HG03521 (cell line): ENCODE measurements around the gene KIRREL2.

Source experiments
- ATAC-seq: cut with Tn5 transposase; IDR thresholded peaks from one replicate; pipeline ENCODE4 v1.9.1; 2021; ENCODE audit warnings: mild to moderate bottlenecking, moderate library complexity; ENCODE audit not compliant: unreplicated experiment

KIRREL2 gene

GRCh38 chr19:35913589-35913988 is 56.9 kb downstream of the KIRREL2 start:
- no peak for ATAC-seq

DNA sequence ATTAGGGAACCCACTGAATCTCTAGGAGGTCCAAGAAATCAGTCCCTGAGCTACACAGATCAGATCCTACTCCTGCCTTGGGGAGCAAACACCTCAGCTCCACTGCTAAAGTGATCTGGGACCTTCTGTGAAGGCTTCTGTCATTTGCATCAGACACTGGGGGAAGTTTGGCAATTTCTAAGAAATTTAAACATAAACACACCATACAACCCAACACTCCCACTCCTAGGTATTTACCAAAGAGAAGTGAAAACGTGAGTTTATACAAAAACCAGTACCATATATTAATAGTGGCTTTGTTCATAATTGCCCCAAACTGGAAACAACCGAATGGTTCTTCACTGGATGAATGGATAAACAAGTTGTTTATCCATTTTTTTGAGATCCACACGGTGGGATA is 58.7 kb downstream of the KIRREL2 start:
- no peak for ATAC-seq
